HG03025 (cell line): Measurements from ENCODE around the gene STAB2.
"Not testable (repeated sequence)": the region's sequence is repeated elsewhere in the genome, so short reads cannot be mapped to it uniquely, and the experiment has no call there.

Experiments used
- ATAC-seq: cut with Tn5 transposase; IDR thresholded peaks from one replicate; pipeline ENCODE4 v1.9.1; 2021; ENCODE audit warnings: mild to moderate bottlenecking, moderate library complexity; ENCODE audit not compliant: unreplicated experiment, low FRiP score

STAB2 gene

GRCh38 chr12:103645202-103645601 is 58.1 kb downstream of the STAB2 start:
- ATAC-seq, result no peak

- no peak for ATAC-seq
Observed at GRCh38 chr12:103647267-103647666, 60.2 kb downstream of the STAB2 start.

GRCh38 chr12:103652808-103653207 is 65.7 kb downstream of the STAB2 start:
- no peak for ATAC-seq

- not testable (repeated sequence) for ATAC-seq
Observed at GRCh38 chr12:103653568-103654173, 66.6 kb downstream of the STAB2 start.

GRCh38 chr12:103654816-103655215 is 67.7 kb downstream of the STAB2 start:
- ATAC-seq, result no peak

- no peak for ATAC-seq
Observed at GRCh38 chr12:103656291-103656690, 69.2 kb downstream of the STAB2 start.

- ATAC-seq, result no peak
Observed at GRCh38 chr12:103657331-103657730, 70.3 kb downstream of the STAB2 start.

- no peak for ATAC-seq
Observed at GRCh38 chr12:103664626-103665025, 77.6 kb downstream of the STAB2 start.

- no peak for ATAC-seq
Observed at GRCh38 chr12:103665971-103666370, 78.9 kb downstream of the STAB2 start.

- no peak for ATAC-seq
Observed at GRCh38 chr12:103667125-103667524, 80.1 kb downstream of the STAB2 start.

- ATAC-seq, result no peak
Observed at GRCh38 chr12:103668520-103668919, 81.4 kb downstream of the STAB2 start.

GRCh38 chr12:103671367-103671766 is 84.3 kb downstream of the STAB2 start:
- no peak for ATAC-seq

- no peak for ATAC-seq
Observed at GRCh38 chr12:103672401-103673119, 85.5 kb downstream of the STAB2 start.

- ATAC-seq, result no peak
Observed at GRCh38 chr12:103673487-103673886, 86.4 kb downstream of the STAB2 start.

GRCh38 chr12:103673891-103674375 is 86.9 kb downstream of the STAB2 start:
- no peak for ATAC-seq

- no peak for ATAC-seq
Observed at GRCh38 chr12:103676893-103677292, 89.8 kb downstream of the STAB2 start.

GRCh38 chr12:103677341-103677740 is 90.3 kb downstream of the STAB2 start:
- ATAC-seq, result no peak

- no peak for ATAC-seq
Observed at GRCh38 chr12:103677905-103678304, 90.8 kb downstream of the STAB2 start.

GRCh38 chr12:103679421-103680170 is 92.5 kb downstream of the STAB2 start:
- no peak for ATAC-seq

GRCh38 chr12:103680591-103681141 is 93.6 kb downstream of the STAB2 start:
- no peak for ATAC-seq

GRCh38 chr12:103686026-103686425 is 99.0 kb downstream of the STAB2 start:
- ATAC-seq, result no peak
